Daoy (cell line): ENCODE results near the gene DOK6. TPM values are rescaled to one million over a fixed set of nuclear protein-coding genes. Genes with fewer than 3 reads are reported as not detected.
A peak's percentile ranks its signal among the peaks of the same experiment; 100 is the strongest.

Experiments
- DNase-seq: peaks from one replicate; pipeline ENCODE4 v3.0.0-alpha.2; 2015; ENCODE audit warnings: low read depth
- total RNA-seq: library from RNA; depleted of rRNA; stranded (reverse); fragments of >200 nt; shearing (Covaris generic); gene quantifications from 2 replicates; pipeline ENCODE4 v1.2.3, GENCODE V29; 2014

Gene DOK6
- total RNA-seq, 1 experiment from 2014 or later: 0.06 TPM

DNA sequence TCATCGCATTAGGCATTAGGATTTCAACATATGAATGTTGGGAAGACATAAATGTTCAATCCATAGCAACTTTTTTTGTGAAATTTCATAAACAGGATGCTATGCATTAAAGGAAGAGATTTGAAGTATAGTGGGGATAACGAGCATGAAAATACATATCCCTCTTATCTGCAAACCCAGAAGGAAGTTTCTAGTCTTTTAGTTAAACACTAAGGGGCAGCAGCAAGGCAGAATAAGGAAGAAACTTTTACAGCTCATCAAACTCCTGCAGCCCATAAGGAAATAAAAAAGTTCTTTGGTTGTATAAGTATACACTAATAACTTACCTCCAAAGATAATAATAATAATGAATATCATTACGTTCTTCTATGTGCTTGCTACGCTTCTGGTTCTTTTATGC lies 465.5 kb downstream of the DOK6 start:
- DNase-seq: no peak

GRCh38 chr18:69870736-69871135 lies 470.0 kb downstream of the DOK6 start:
- DNase-seq: no peak

DNA sequence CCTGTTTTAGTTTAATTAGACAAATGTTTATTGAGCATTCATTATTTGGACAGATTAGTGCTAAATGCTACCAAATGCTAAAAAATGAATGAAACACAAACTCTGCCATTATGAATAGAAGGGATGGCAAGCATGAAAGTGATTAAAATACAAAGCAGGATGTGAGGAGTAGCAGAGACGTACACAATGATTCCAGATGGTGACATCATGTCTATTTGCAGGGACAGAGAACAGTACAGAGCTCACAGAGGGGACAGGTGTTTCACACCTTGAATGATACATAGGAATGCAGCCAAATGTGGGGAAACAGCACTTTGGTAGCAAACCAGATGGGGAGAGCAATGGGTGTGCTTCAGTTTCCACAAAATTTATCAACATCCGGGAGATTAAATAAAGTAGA lies 470.7 kb downstream of the DOK6 start:
- DNase-seq: no peak

DNA sequence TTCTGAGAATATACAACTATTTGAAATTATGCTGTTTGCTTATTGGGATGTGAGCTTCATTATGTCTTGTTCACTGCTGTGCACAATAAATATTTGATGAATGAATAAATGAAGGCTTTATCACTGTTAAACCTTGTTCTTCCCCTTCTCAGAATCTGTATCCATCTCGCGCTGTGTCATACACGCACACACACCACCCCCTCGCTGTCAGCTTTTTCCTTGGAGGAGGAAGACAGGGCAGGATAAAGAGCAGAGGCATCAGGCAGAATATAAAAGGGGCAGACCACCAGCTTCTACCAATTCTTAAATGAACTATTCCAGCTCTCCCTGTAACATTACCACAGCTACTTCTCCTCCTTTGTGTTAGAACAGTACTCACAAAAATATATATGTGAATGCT lies 472.0 kb downstream of the DOK6 start:
- DNase-seq: no peak

- DNase-seq: peak; percentile 11
These were observed 473.4 kb downstream of the DOK6 start for GRCh38 chr18:69874058-69874457.

- DNase-seq: no peak
These were observed 475.8 kb downstream of the DOK6 start for GRCh38 chr18:69876490-69876889.

DNA sequence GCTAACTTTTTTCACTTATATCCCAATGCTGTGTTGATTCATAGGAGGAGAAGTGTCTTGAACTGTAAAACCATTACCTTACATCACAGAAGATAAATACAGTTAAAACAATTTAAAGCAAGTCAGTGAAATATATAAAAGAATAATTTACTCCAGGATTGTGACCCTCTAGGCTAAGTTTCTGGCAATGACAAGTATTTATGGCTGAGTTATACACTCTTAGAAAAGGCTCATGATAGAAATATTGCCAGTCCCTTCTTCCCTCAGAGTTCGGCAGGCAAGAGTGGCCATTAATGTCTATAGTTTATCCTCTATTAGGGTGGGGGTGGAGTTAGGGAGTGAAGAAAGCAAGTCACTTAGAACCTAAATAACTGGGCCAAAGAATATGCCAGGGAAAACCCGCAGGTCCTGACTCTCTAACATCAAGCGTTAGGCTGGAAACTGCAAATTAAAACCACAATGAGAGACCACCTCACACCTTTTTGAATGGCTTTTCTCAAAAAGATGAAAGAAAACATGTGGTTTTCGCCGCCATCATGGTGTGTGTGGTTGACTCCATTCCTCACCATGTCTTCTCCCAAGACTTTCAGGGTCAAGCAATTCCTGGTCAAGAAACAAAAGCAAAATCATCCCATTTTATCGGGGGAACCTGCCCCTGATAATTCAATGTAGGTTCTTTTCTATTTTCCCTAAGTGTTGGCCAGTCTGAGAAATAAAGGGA lies 477.7 kb downstream of the DOK6 start:
- no peak for DNase-seq

- peak; percentile 7 for DNase-seq
These were observed 478.4 kb downstream of the DOK6 start for GRCh38 chr18:69879051-69879450.

GRCh38 chr18:69880083-69880482 lies 479.4 kb downstream of the DOK6 start:
- no peak for DNase-seq

GRCh38 chr18:69882965-69883668 lies 482.4 kb downstream of the DOK6 start:
- no peak for DNase-seq

DNA sequence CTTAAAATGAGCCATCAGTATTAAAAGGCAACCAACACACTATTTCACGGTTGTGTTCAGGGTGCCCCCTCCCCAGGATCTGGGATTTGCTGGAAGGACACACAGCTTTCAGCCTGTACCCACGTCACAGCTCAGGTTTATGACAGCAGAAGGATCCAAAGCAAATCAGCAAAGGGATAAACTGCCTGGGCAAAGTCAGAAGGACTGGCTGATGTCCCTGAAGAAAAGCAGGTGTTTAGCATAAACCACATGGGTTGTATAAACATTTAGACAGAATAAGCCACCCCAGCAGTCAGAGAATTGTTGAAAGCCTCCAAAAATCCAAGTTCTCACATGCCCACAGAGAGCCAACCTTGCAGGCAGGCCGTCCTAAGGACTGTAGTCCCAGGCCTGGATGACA lies 483.1 kb downstream of the DOK6 start:
- DNase-seq: no peak

DNA sequence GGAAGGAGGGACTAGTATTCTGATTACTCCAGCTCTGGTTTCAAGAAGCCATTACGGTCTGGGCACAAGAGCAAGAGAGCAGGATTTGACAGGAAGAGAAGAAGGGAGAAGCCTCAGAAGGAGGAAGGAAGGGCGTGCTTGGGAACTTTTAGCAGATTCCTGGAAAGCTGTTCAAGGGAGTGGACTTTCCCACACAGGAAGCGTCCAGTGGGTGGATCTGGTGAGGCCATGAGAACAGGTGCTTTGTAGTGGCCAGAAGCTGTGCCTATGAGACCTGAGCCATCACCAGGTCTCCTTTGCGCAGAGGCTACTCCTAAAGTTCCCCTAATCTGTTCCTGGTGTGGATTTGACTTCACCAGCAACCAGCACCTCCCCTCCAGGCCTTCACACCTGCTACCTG lies 484.7 kb downstream of the DOK6 start:
- no peak for DNase-seq

DNA sequence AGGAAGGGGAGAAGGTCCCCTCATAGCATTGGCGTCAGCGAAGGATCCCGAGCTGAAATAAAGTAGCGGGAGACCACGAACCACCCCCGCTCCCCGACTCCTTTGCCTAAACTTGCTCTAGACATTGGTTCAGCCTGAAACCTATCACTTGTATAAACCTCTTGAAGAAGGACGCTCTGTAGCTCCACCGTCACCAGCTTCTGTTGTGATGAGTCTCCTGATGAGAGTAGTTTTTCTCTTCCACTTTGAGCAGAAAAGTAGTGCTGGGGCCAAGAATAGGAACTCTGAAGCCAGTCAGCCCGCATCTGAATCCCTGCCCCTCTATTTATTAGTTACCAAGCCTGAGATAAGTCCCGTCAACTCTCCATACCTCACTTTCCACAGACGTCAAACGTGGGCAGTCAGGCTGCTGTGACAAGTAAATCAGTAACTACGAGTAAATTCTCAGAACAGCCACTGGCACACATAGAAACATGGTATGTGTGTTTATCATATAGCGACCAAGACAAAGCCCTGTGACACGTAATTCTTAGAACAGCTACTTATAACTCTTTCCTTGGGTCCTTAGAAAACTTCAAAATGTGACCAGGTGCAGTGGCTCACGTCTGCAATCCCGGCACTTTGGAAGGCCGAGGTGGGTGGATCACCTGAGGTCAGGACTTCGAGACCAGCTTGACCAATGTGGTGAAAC lies 485.3 kb downstream of the DOK6 start:
- no peak for DNase-seq

DNA sequence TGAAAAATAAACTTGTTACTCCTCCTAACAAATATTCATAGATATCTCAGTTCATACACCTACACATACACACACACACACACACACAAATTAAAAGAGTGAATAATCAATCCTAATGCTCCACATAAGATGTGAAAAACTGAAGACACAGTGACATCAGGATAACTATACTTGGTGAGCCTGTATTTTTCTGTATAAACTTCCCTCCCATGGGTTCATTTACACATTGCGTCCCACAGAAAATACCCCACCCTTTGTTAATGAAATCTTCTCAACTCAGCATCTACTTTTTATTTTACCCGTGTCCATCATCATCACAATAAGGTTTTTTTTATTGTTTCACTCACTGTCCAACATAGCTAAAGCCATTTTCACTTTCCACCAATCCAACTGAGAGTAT lies 486.6 kb downstream of the DOK6 start:
- no peak for DNase-seq

GRCh38 chr18:69889009-69889408 lies 488.3 kb downstream of the DOK6 start:
- no peak for DNase-seq

- no peak for DNase-seq
These were observed 489.9 kb downstream of the DOK6 start for GRCh38 chr18:69890558-69890957.

DNA sequence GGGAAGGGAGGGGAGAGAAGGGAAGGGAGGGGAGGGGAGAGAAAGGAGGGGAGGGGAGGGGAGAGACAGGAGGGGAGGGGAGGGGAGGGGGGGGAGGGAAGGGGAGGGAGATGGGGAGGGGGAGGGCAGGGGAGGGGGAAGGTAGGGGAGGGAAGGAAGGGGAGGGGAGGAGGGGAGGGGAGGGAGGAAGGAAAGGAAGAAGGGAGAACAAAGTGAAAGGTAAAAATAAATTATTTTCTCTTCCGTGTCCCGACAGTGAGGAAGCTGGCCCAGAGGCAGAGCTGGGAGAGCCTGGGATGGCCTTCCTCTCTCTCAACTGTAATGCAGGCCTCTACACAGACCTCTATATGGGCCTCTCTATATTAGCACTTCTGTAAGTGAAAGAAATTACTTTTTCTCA lies 493.8 kb downstream of the DOK6 start:
- no peak for DNase-seq

DNA sequence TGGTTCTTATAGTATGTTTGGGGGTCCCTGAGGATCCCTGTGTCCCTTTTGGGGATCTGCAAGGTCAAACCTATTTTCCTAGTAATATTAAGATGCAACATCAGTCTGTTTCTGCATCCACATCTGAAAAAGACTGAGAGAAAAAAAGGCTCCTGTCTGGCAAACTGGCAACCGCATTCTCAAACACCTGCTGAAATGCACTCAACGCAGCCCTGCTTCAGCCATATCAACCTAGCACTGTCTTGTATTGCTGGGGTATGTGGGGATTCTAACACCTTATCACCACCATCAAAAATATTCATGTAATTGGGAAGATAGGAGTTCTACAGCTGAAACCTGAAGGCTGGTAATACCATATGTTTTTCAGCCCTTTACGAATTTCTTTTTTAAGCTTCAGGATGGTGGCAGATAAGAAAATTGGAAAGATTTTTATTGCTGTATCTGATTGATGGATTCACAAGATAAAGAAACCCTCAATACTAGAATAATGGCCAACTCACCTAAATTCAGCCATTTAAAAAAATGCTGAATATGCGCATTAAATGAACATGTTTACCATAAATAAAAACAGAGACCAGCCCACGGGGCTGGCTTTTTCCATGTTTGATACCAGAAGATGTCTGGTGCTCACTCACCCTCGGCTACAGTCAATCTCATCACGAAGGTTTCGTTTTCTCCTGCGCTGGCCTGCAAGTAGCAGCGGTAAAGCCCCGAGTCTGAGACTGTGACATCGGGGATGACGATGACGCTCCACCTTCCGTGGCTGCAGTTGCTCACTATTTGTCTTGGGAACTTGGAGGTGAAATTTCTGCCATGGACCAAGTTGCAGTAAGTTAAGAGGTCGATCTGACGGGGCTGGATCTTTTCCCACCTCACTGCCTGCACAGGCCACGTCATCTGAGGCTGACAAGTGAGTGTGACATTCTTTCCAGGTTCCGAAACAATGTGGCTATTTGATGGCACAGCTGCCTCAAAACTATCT lies 494.7 kb downstream of the DOK6 start:
- no peak for DNase-seq

- DNase-seq: no peak
These were observed 496.9 kb downstream of the DOK6 start for GRCh38 chr18:69897397-69898108.

DNA sequence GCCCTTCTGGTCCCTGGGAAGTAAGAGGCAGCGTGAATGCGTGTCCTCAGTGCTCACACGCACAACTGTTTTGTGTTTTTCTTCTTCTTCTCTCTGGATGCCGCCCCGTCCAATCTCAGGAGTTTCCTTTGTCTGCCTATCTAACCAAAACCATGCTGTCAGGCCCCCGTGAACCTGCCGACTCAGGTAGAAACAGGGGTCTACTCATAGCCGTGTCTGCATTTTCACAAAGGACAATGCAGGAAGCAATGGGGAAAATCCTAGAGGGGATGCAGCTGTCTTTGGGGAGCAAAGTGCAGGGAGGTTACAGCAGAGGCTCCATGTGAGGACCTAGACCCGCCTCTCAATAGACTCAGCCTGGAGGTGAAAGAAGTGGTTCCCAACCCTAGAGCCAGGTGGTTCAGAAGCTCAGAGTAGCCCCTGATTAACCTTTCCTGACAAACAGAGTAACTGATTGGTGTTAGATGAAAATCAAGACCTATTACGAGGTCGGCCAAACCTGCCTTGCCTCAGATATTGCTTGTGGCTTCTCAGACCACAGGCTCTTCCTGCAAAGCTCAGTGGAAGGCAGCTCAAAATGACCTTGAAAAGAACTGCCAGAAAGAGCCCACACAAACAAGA lies 497.7 kb downstream of the DOK6 start:
- DNase-seq: peak; percentile 4
